Measurements from ENCODE around the gene PCBP1.

GRCh38 chr2:70132244-70133126, 45.2 kb downstream of the PCBP1 start:
- TF ChIP-seq, protein P1, sequence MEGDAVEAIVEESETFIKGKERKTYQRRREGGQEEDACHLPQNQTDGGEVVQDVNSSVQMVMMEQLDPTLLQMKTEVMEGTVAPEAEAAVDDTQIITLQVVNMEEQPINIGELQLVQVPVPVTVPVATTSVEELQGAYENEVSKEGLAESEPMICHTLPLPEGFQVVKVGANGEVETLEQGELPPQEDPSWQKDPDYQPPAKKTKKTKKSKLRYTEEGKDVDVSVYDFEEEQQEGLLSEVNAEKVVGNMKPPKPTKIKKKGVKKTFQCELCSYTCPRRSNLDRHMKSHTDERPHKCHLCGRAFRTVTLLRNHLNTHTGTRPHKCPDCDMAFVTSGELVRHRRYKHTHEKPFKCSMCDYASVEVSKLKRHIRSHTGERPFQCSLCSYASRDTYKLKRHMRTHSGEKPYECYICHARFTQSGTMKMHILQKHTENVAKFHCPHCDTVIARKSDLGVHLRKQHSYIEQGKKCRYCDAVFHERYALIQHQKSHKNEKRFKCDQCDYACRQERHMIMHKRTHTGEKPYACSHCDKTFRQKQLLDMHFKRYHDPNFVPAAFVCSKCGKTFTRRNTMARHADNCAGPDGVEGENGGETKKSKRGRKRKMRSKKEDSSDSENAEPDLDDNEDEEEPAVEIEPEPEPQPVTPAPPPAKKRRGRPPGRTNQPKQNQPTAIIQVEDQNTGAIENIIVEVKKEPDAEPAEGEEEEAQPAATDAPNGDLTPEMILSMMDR (IDR thresholded peaks at IDR 0.05) = no peak
- no peak for TF ChIP-seq SIN3A (IDR thresholded peaks at IDR 0.05; ENCODE audit: borderline replicate concordance, insufficient read depth, low read depth, low read length)
